NCI-H446 (cell line): ENCODE measurements around the gene DLGAP4.

Source experiments
- DNase-seq, 2 experiments: peaks; one replicate each; lab custom pipeline; 2025; lab: John Stamatoyannopoulos, UW

Gene DLGAP4

GRCh38 chr20:36411861-36412454, 105.8 kb downstream of the DLGAP4 start:
- no peak for DNase-seq

DNA sequence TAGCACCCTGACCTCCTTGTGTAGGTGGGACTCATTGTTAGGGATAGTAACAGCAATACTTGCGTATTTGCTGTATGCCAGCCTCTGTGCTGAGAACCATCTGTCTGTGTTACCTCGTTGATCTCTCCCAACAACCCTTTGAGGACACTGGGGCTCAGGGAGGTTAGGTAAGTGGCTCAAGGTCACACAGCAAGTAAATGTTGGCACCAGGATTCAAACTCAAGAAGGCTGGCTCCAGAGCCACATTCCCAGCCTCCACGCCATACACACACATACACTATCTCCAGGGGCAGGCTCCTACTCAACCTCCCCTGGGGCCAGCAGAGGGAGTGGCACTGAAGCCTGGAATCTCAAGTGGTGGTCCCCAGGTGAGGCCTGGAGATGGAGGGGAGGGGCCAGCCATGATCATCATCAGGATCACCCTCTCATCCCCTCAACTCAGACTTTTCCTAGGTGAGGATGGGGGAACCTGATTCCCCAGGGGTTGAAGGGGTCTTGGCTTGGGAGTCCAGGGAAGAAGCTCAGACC, 109.4 kb downstream of the DLGAP4 start:
- no peak for DNase-seq

- no peak for DNase-seq
These were observed 112.6 kb downstream of the DLGAP4 start for GRCh38 chr20:36418711-36419110.

GRCh38 chr20:36421641-36422040, 115.5 kb downstream of the DLGAP4 start:
- DNase-seq = no peak

DNA sequence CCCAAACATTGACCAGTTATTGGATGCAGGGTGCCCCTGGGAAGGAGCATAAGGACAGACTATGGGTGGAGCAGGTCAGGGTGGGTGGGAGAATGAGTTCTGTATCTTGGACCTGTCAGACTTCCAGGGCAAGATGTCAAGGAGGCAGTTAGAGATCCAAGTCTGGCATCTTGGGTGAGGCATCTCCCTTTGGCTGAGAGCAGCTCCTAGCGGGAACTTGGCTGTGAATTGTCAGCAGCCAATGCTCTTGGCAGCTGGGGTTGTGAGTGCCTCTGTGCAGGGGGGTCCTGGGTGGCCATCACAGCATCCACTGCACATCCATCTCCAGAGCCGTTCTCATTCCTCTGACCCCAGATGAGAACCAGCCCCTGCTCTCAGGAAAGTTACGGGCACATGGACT, 118.2 kb downstream of the DLGAP4 start:
- peak in 1 of 2 experiments; percentile 18 for DNase-seq

- DNase-seq = no peak
These were observed 119.0 kb downstream of the DLGAP4 start for GRCh38 chr20:36425166-36425565.

DNA sequence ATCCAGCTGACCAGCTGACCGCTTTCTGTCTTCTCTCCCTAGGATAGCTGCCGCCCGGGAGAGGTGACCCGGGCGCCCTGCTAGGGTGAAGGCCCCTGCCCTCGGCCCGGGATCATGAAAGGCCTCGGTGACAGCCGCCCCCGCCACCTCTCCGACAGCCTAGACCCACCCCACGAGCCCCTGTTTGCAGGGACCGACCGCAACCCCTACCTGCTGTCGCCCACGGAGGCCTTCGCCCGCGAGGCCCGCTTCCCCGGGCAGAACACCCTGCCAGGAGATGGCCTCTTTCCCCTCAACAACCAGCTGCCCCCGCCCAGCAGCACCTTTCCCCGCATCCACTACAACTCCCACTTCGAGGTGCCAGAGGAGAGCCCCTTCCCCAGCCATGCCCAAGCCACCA, 125.5 kb downstream of the DLGAP4 start:
- no peak for DNase-seq

DNA sequence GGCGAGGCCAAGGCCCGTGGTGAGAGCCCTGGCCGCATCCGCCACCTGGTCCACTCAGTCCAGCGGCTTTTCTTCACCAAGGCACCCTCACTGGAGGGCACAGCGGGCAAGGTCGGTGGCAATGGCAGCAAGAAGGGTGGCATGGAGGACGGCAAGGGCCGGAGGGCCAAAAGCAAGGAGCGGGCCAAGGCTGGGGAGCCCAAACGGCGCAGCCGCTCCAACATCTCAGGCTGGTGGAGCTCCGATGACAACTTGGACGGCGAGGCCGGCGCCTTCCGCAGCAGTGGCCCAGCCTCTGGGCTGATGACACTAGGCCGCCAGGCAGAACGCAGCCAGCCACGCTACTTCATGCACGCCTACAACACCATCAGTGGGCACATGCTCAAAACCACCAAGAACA, 126.0 kb downstream of the DLGAP4 start:
- DNase-seq = no peak

DNA sequence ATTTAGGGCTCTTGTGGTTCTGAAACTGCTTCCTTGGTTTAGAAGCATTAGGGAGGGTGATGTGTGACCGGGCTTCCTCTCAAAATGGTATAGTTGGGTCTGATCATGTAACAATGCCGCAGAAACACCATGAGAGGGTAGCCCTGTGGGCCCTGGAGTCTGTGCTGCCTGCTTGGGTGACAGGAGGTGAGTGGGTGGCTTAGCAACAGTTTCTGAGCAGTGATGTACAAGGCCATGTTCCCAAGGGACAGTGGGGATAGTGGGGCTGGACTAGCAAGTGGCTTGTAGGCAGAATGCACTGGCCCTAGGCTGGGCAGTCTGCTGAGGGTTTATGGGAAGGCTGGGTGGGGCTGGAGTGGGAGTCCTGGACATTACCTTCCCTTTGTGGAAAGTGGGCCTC, 128.2 kb downstream of the DLGAP4 start:
- DNase-seq = no peak

DNA sequence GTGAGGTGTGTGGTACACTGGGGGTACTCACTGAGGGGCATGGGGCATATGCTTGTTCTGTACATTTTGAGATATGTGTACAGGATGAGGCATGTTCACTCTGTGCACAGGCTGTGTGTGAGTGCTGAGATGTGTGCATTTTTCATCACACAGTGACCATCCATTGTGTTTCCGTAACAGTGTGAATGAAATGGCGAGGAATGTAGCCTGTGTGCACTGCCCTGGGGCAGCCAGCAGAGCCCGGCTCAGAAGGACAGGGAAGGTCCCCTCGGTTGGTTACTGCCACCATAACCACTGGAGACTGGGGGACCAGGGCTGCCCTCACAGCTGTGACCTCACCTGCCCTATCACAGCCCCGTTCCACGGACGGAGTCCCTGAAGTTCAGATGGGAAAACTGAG, 129.0 kb downstream of the DLGAP4 start:
- no peak for DNase-seq

DNA sequence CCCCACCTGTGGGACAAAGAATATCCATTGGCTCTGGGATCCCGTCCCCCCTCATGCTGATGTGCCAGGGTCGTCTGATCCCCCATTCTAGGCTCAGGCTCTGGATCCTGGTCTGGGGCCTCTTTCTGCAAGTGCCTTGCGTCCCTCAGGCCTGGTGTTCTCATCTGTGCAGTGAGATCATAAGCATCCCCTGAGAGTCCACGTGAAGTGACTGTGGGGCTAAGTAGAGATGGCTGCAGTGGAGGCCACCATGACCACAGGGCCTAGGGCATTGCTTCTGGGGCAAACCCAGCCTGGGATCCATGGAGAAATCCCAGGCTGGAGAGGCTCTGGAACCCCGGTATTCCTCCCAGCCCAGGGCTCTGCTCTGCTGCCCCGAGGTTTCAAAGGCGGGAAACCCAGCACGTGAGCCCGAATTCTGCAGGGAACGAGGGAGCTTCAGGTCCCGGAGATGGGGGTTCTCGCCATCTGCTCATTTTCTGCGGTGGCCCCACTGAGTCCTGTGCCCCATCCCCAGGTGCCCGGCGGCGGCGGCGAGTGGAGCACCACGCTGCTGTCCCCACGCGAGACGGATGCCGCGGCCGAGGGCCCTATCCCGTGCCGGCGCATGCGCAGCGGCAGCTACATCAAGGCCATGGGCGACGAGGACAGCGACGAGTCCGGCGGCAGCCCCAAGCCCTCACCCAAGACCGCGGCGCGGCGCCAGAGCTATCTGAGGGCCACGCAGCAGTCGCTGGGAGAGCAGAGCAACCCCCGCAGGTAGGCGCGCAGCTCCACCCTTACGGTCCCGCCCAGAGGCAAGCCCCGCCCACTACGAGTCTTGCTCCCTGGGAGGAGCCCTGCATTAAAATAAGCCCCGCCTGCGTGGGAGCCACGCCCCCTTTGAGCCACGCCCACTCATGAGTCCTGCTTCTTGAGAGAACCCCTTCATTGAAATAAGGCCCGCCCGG, 129.7 kb downstream of the DLGAP4 start:
- peak in 1 of 2 experiments; percentile 53 for DNase-seq

DNA sequence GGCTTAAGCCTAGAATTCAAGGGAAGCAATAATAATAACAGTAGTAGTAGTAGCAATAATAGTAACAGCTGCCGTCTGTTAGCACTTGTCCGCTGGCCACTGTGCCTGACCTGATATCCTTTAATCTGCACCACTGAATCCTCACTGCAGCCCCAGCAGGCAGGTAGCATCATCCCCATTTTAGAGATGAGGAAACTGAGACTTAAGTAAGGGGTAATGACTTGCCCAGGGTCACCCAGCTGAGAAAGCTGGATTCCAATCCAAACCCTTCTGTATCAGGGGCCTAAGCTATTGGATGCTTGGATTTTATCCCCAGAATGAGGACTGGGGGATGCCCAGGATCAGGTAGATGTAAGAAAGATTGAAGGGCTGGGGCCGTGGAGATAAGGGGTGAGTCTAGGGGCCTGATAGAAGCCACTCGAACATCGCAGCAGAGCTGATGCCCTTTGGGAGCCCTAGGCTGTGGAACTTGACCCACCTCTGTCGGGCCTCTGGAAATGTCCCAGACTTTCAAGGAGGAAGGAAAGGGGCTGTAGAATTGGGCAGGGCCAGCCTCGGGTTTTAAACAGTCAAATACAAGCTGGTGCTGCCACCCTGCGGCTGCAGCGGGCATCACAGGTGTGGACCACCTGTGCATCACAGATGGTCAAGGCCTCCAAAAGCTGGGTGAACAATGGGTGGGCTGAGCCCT, 133.0 kb downstream of the DLGAP4 start:
- DNase-seq = peak; percentile 37 to 73

GRCh38 chr20:36439731-36440072, 133.6 kb downstream of the DLGAP4 start:
- no peak for DNase-seq

DNA sequence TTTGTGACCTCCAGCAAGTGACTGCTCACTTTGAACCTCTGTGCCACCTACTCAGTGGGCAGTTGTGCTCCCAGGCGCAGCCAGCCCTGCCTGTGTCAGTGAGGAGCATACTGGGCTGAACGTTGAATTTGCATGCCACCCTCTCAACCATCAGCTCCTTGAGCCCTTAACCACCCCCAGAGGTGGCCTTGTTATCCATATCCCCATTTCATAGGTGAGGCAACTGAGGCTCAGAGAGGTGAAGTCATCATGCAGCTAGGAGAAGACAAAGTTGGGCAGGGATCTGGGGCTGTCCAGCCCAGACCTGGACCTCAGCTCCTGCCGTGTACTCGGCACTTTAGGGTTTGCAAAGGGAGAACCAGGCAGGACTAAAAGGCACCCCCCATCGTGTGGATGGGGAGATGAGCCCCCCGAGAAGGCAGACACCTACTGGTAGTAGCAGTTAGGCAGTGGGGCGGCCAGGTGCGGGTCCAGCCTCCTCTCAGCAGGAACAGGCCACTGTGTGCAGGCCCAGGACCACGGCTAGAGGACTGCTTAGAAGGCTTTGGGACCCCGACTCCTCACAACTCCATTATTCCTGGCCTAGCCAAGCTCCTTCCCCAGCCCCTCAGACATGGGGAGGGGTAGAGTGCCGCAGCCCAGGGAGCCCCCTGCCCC, 134.4 kb downstream of the DLGAP4 start:
- DNase-seq = no peak

- no peak for DNase-seq
These were observed 134.9 kb downstream of the DLGAP4 start for GRCh38 chr20:36441027-36441414.

DNA sequence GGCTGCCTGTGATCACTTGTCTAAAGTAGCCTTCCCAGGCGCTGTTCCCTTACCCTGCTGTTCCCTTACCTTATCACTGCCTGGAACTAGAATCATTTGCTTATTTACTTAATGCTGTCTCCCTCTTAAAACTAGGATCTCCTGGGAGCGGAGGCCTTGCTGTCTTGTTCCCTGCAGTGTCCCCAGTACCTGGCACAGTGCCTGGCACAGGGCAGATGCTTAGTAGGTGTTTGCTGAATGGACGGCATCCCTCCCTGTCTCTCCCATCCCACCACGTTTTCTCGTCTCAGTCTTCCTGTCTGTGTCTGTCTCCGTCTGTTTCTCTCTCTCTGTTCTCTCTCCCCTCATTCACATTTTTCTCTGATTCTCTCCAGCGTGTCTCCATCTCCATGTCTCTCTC, 135.3 kb downstream of the DLGAP4 start:
- DNase-seq = no peak

DNA sequence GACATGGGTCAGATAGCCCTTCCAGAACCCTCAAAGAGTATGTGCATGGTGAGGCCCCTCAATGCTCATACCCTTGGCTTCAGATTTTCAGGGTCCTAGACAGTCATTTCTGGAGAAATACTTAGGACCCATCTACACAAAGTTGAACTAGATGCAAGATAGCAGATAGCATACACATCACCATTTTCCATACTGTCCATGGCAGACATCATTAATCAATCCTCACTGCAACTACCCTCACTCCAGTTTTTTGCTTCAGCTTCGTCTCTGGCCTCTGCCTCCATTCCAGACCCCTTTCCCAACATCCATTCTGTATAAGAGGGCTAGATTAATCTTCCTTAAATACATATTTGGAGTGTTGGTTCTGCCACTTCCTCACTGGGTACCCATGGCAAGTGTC, 139.7 kb downstream of the DLGAP4 start:
- DNase-seq = no peak

DNA sequence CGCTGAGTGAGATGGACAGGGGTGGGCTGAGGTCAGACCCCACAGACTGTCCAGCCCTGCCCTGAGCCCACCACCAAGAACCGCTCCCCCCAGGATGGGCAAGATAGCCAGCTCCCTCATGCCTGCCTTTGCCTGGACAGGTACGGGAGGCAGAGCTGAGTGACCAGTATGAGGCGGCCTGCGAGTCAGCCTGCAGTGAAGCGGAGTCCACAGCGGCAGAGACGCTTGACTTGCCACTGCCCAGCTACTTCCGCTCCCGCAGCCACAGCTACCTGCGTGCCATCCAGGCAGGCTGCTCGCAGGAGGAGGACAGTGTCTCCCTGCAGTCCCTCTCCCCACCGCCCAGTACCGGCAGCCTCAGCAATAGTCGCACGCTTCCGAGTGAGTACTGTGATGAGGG, 140.4 kb downstream of the DLGAP4 start:
- DNase-seq = no peak

- DNase-seq = no peak
These were observed 141.0 kb downstream of the DLGAP4 start for GRCh38 chr20:36447101-36447500.

GRCh38 chr20:36449663-36450062, 143.5 kb downstream of the DLGAP4 start:
- no peak for DNase-seq

DNA sequence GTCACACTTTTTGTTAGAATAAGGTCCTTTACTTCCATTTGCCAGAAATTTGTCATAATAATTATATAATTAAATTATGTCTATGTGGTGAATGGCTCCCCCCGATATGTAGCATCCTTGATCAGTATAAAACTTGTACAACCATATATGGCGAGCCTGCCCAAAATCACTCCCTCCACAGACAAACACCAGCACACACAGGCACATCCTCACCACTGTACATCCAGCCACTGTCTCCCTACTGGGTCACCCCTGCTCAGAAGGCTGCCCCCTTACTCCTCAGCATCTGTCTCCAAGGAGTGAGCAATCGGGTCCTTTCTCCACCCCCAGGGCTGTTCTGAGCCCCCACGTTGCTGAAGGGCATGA, 148.2 kb downstream of the DLGAP4 start:
- no peak for DNase-seq

DNA sequence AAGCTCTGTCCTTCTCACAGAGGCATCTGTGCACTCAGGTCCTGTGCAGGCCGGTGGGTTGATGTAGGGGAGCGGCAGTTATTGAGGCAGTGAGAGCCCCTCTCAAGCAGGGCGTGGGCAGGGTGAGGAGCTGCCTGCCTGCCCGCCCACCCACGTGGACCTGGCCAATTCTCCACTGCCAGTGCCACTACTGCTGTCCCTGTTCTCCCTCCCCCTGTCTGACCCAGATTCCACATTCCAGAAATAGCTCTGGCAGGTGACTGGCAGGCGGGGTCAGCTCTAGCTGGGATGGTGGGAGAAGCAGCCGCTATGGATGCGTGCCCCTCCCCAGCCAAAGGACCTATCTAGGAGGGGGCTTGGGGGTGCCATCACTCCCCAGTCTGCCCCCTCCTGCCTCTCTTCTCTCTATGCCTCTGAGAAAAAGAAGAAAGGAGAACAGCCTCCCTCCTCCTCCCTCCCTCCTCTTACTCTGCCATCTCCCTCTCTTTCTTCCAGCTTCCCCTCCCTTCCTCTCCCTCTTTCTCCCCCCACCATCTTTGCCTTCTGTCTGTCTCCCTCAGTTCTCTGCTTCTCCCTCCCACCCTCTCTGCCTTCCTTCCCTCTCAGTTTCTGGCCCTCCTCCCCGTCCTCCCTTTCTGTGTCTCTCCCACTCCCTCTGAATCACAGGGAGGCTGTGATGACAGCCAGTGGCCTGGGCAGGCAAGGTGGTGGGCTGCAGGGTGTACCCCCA, 148.7 kb downstream of the DLGAP4 start:
- no peak for DNase-seq
